ENCODE data around the gene DHDH.

Gene DHDH

DNA sequence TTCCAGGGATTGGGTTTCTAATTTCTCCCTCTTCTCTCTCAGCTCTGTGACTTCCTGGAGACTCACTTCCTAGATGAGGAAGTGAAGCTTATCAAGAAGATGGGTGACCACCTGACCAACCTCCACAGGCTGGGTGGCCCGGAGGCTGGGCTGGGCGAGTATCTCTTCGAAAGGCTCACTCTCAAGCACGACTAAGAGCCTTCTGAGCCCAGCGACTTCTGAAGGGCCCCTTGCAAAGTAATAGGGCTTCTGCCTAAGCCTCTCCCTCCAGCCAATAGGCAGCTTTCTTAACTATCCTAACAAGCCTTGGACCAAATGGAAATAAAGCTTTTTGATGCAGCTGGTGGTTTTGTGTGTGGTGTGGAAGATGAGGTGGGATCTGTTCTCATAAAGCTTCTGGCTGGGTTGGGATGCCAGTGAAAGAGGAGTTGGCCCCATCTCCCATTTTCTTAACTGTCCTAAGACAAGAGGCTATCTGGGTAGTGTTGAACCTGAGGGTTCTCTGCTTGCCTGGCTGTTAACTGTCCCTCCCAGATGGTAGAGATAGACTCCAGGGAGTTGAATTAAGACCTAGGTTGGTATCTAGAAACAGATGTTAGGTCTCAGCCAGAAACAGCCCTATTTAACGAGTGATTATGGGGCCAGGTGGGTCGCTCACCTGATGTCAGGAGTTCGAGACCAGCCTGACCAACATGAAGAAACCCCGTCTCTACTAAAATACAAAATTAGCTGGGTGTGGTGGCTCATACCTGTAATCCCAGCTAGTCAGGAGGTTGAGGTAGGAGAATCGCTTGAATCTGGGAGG, 33.2 kb downstream of the DHDH start:
- Mint-ChIP-seq H3K27me3 (no peaks in the 10 kb centered on the region), H3K4me1 (peaks cover 58% of the 10 kb centered on the region), H3K36me3 (peaks cover 10% of the 10 kb centered on the region), H3K9me3 (no peaks in the 10 kb centered on the region), H3K4me3 (peak overlapping the region; percentile 95), H3K27ac (peak overlapping the region; percentile 99)

DNA sequence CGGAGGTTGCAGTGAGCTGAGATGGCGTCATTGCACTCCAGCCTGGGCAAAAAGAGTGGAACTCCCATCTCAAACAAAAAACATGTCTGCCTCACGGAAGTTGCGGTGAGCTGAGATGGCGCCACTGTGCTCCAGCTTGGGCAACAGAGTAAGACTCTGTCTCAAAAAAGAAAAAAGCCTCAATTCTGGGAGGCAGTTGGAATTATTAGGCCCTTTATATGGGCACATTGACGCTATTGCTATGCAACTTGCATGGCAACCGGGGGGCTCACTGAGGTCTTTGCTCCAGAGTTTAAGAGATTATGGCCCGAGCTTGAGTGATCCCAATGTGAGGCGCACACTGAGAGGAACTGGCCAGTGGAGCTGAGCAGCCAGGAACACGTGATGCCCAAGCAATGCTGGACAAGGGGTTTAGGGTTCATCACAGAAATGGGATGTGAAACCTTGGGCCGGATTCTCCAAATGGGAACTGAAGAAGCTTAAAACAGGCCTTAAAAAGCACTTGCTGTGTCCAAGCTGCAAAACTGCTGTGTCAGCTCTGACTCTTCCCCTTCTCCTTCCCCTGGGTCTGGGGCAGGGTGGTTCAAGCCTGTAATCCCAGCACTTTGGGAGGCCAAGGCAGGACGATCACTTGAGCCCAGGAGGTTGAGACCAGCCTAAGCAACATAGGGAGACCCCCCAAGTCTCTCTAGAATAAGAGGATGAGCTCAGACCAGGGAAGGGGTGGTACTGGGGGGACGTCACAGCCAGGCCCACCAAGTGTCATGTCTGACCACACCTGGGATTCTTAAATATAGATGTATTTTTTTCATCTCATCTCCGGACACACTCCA, 34.1 kb downstream of the DHDH start:
- H3K27ac Mint-ChIP-seq = peak overlapping the region; percentile 70

DNA sequence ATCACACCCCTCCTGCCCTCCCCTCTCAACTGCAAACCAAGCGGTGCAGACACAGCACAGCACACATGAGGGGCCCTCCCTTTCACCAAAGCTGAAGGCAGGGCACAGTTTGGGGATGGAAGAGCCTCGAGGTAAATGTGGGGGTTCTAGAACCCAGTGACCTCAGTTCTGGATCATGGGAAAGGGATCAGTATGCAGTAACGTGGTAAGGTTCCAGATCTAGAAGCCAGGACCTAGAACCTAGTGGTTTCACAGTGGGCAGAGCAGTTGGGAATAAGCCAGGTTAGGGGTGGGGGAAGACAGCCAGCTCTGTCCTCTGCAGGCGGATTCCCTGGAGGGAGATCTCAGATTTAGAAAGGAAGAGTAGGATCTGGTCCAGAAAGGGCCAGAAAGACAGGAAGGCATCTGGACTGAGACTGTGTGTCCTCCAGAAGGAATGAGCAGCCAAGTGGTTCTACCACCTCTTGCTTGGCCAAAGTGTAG, 34.7 kb downstream of the DHDH start:
- peak overlapping the region; percentile 12 for H3K4me3 Mint-ChIP-seq
- peaks cover 10% of the 10 kb centered on the region for H3K36me3 Mint-ChIP-seq
- peak overlapping the region; percentile 70 for H3K27ac Mint-ChIP-seq
- peaks cover 44% of the 10 kb centered on the region for H3K4me1 Mint-ChIP-seq
- no peaks in the 10 kb centered on the region for H3K9me3 Mint-ChIP-seq
- no peaks in the 10 kb centered on the region for H3K27me3 Mint-ChIP-seq

More for the DNA sequence above, 34.1 kb downstream of the DHDH start:
- peaks cover 51% of the 10 kb centered on the region for H3K4me1 Mint-ChIP-seq
- no peaks in the 10 kb centered on the region for H3K9me3 Mint-ChIP-seq
- H3K4me3 Mint-ChIP-seq = peak overlapping the region; percentile 95
- no peaks in the 10 kb centered on the region for H3K27me3 Mint-ChIP-seq
- peaks cover 10% of the 10 kb centered on the region for H3K36me3 Mint-ChIP-seq

DNA sequence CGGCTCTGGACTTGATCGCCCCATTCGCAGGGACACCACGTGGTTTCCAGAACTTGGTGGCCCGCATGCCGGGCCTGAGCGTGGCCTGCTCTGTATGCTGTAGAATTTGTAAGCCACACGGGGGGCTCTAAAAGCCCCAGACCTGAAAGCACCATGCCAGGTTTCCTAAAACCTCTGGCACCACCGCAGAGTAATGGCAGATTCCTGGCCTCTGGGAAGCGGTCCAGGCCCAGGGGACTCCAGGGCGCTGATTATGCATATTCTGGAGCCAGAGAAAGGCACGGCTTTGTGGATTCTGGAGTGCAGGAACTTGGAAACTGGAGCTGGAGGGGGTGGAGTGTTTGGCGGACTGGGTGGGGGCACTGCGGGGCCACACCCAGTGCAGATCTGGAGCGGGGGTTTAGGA, 35.3 kb downstream of the DHDH start:
- peaks cover 38% of the 10 kb centered on the region for H3K4me1 Mint-ChIP-seq
- no peaks in the 10 kb centered on the region for H3K9me3 Mint-ChIP-seq
- no peak overlapping the region for H3K4me3 Mint-ChIP-seq
- no peak overlapping the region for H3K27ac Mint-ChIP-seq
- H3K27me3 Mint-ChIP-seq = no peaks in the 10 kb centered on the region
- H3K36me3 Mint-ChIP-seq = peaks cover 10% of the 10 kb centered on the region

DNA sequence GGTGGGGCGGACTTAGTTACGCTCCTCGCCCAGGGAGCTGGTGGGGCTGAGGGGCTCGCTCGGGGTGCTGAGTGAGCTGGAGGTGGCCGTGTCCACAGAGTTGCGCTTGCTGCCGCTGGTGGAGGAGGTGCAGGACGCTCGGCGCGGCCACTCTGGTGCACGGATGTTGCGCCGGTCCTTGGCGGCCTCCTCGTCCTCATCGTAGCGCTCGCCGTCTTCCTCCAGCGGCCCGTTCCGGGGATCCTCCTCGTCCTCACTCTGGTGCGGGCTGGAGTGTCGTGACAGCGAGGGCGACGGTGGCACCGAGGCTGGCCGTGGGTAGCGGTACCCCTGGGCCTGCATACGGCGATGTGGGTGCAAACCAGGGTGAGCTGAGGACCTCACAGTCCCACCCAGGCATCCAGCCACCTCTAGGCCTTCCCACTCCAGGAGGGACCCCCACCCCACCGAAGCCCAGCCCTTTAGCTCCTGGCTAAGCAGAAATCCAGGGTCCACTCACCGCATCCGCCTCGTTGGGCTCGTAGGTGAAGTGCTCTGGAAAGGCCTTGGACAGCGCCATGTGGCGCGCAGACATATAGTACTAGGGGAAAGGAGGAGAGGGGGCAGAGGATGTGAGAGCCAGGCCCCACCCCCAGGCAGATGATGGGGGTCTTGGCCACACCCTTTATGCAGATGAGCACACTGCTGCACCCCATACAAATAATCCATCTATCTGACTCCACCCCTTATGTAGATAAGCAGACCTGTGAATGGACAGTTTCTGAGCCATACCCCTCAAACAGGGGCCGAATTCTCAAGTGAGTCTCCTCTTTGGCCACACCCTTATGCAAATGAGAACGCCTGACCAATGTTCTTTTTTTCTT, 36.0 kb downstream of the DHDH start:
- no peak overlapping the region for H3K4me3 Mint-ChIP-seq
- no peaks in the 10 kb centered on the region for H3K27me3 Mint-ChIP-seq
- peak overlapping the region; percentile 41 for H3K27ac Mint-ChIP-seq
- H3K4me1 Mint-ChIP-seq = peaks cover 31% of the 10 kb centered on the region
- peaks cover 10% of the 10 kb centered on the region for H3K36me3 Mint-ChIP-seq
- no peaks in the 10 kb centered on the region for H3K9me3 Mint-ChIP-seq

DNA sequence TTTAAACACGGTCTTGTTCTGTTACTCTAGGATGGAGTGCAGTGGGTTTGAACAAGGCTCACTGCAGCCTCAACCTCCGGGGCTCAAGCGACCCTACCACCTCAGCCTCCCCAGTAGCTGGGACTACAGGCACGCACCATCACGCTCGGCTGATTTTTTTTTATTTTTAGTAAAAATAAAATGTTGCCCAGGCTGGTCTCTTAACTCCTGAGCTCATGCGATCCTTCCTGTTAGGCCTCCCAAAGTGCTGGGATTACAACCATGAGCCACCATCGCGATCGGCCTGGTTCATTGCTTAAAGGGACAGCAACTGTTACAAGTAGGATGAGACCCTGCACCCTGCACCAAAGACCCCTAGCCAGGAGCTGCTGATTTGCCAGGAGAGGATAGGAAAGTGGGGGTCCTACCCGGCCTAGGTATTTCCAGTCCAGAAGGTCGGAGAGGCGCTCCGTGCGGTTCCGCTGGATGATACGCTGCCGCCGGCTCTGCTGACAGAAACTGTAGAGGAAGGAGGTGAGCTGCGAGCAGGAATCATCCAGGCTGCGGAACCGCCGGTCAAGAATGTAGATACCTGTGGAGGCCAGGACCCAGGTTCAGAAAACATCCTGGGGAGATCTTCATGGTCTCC, 36.8 kb downstream of the DHDH start:
- Mint-ChIP-seq H3K36me3 (peaks cover 10% of the 10 kb centered on the region), H3K4me1 (peaks cover 24% of the 10 kb centered on the region), H3K9me3 (no peaks in the 10 kb centered on the region), H3K27ac (no peak overlapping the region), H3K27me3 (no peaks in the 10 kb centered on the region), H3K4me3 (no peak overlapping the region)

DNA sequence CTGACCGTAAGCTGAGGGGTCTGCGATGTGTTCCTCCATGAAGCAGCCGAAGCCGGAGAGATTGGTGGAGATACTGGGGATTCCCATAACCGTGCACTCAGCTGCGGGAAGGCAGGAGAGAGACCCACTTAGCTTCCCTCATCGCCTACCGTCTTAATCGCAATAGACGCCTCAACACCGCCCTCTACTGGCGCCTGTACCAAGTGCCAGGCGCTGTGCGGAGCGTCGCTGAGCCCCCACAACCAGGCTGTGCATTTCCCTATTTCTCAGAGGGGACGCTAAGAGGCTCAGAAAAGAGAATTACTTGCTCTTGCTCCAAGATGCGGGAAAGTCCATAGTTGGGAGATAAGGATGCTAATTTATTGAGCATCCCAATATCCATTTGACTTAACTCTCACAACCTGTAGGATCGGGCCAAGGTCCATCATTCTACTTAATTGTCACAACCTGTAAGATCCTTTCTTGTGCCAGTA, 37.5 kb downstream of the DHDH start:
- no peaks in the 10 kb centered on the region for H3K9me3 Mint-ChIP-seq
- peak overlapping the region; percentile 41 for H3K27ac Mint-ChIP-seq
- H3K4me3 Mint-ChIP-seq = no peak overlapping the region
- no peaks in the 10 kb centered on the region for H3K27me3 Mint-ChIP-seq
- peaks cover 17% of the 10 kb centered on the region for H3K4me1 Mint-ChIP-seq
- H3K36me3 Mint-ChIP-seq = peaks cover 9% of the 10 kb centered on the region

GRCh38 chr19:48975947-48976847, 42.7 kb downstream of the DHDH start:
- Mint-ChIP-seq H3K4me3 (no peak overlapping the region), H3K27me3 (no peaks in the 10 kb centered on the region), H3K36me3 (peaks cover 12% of the 10 kb centered on the region), H3K4me1 (peaks cover under 1% of the 10 kb centered on the region), H3K9me3 (no peaks in the 10 kb centered on the region), H3K27ac (peak overlapping the region; percentile 12)

DNA sequence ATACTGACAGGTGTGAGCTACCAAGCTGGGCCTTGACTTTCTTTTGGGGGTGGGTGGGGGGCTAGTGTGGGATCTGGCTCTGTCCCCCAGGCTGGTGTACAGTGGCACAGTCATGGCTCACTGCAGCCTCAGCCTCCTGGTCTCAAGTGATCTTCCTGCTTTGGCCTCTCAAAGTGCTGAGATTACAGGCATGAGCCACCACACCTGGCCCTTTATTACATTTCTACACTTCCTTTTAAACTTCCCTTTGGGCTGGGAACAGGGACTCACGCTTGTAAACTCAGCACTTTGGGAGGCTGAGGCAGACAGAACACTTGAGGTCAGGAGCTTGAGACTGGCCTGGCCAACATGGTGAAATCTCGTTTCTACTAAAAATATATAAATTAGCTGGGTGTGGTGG, 43.6 kb downstream of the DHDH start:
- Mint-ChIP-seq H3K36me3 (peaks cover 12% of the 10 kb centered on the region), H3K4me3 (no peak overlapping the region), H3K27ac (no peak overlapping the region)

DNA sequence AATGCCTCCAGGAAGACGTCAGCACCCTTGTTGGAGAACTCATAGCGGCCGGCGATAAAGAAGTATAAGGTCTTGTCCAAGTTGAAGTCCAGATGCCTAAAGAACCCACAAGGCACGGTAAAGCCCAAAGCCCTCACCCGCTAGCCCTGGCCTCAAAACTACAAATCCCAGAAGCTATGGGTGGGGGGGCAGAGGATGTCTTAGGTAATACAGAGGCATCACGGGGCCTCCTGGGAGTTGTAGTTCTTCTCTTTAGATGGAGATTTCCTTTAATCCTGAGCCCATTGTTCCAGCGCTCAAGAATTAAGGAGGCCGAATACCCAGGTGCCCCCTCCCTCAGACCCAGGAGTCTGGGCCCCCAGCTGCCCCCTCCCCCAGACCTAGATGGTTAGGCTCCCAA, 48.8 kb downstream of the DHDH start:
- Mint-ChIP-seq H3K9me3 (no peaks in the 10 kb centered on the region), H3K36me3 (peaks cover 12% of the 10 kb centered on the region), H3K27me3 (no peaks in the 10 kb centered on the region), H3K4me3 (no peak overlapping the region), H3K4me1 (peaks cover 2% of the 10 kb centered on the region), H3K27ac (no peak overlapping the region)

More for the DNA sequence above, 43.6 kb downstream of the DHDH start:
- Mint-ChIP-seq H3K9me3 (no peaks in the 10 kb centered on the region), H3K4me1 (no peaks in the 10 kb centered on the region), H3K27me3 (no peaks in the 10 kb centered on the region)

DNA sequence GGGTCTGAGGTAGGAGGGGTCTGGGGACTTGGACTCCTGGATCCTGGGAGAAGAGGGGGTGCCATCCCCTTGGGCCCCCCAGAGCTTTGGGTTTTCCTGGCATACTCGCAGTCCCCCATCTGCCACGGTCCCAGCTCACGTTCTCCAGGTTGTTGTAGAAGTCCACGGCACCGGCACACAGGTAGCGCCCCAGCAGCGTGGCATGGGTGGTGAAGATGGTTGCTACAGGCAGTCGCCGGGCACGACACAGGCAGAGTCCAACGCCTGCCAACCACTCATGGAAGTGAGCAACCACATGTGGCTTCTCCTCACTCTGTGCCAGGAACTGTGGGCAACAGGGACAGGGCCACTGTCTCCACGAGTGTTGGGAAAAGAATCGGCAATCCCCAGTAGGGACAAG, 52.2 kb downstream of the DHDH start:
- peaks cover 20% of the 10 kb centered on the region for H3K4me1 Mint-ChIP-seq
- H3K36me3 Mint-ChIP-seq = peaks cover 8% of the 10 kb centered on the region
- no peak overlapping the region for H3K4me3 Mint-ChIP-seq
- H3K27ac Mint-ChIP-seq = no peak overlapping the region
- H3K9me3 Mint-ChIP-seq = no peaks in the 10 kb centered on the region
- H3K27me3 Mint-ChIP-seq = no peaks in the 10 kb centered on the region

- no peak overlapping the region for H3K4me3 Mint-ChIP-seq
- peaks cover 8% of the 10 kb centered on the region for H3K36me3 Mint-ChIP-seq
- no peak overlapping the region for H3K27ac Mint-ChIP-seq
- no peaks in the 10 kb centered on the region for H3K9me3 Mint-ChIP-seq
- no peaks in the 10 kb centered on the region for H3K27me3 Mint-ChIP-seq
- H3K4me1 Mint-ChIP-seq = peaks cover 25% of the 10 kb centered on the region
These were observed 52.7 kb downstream of the DHDH start for GRCh38 chr19:48986211-48986610.

- Mint-ChIP-seq H3K27ac (peak overlapping the region; percentile 69), H3K4me3 (no peak overlapping the region), H3K36me3 (peaks cover 5% of the 10 kb centered on the region), H3K9me3 (no peaks in the 10 kb centered on the region), H3K4me1 (peaks cover 31% of the 10 kb centered on the region), H3K27me3 (no peaks in the 10 kb centered on the region)
These were observed 53.8 kb downstream of the DHDH start for GRCh38 chr19:48987323-48987722.

DNA sequence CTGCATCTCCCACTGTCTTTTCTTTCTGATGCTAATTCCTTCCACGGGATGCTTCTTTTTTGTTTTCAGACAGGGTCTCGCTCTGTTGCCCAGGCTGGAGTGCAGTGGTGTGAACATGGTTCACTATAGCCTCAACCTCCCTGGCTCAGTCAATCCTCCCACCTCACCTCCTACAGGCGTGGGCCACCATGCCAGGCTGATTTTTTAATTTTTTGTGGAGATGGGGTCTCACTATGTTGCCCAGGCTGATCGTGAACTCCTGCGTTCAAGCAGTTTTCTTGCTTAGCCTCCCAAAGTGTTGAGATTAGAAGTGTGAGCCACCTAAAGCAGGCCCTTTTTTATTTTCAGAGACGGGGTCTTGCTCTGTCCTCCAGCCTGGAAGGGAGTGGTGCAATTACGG, 54.8 kb downstream of the DHDH start:
- H3K27me3 Mint-ChIP-seq = no peaks in the 10 kb centered on the region
- H3K4me3 Mint-ChIP-seq = no peak overlapping the region
- peaks cover 5% of the 10 kb centered on the region for H3K36me3 Mint-ChIP-seq
- H3K4me1 Mint-ChIP-seq = peaks cover 33% of the 10 kb centered on the region
- no peaks in the 10 kb centered on the region for H3K9me3 Mint-ChIP-seq
- peak overlapping the region; percentile 57 for H3K27ac Mint-ChIP-seq
